PC-3 (cell line): Measurements from ENCODE around the gene EGFL7. TPM values are rescaled to one million over a fixed set of nuclear protein-coding genes. Genes with fewer than 3 reads are reported as not detected.

Experiments used
- ATAC-seq: fragments of 200-7000 bp; cut with Tn5 transposase; 2 replicates; pipeline ENCODE4 v1.9.1; 2020; ENCODE audit warnings: mild to moderate bottlenecking, moderate library complexity
- BruUV-seq: library from RNA; stranded (reverse); fragments of 400-500 nt; replicated peaks from 2 replicates; lab custom pipeline; 2021; lab: Mats Ljungman, UMichigan
- CTCF ChIA-PET: fragments of 300-600 bp; sonication (Branson Sonifier 250); formaldehyde crosslinking; loops from one replicate; lab custom pipeline; 2022; ENCODE audit warnings: antibody characterized with exemption; lab: Charles Lee
- POLR2A ChIA-PET: fragments of 300-600 bp; sonication (Branson Sonifier 250); formaldehyde crosslinking; loops from one replicate; lab custom pipeline; 2022; ENCODE audit warnings: antibody characterized with exemption; ENCODE audit not compliant: unreplicated experiment; lab: Charles Lee
- DNase-seq: peaks from one replicate; pipeline ENCODE4 v3.0.0-alpha.2; 2015
- H2AFZ ChIP-seq: fragments of 300-600 bp; sonication (generic); 2 replicates; pipeline ENCODE4 v1.6.0; 2016; ENCODE audit warnings: antibody characterized with exemption, low read length
- H3F3A ChIP-seq: fragments of 300-600 bp; sonication (generic); one replicate; pipeline ENCODE4 v1.6.0; 2017; ENCODE audit warnings: antibody characterized with exemption, low read length, control low read depth, mild to moderate bottlenecking; ENCODE audit not compliant: unreplicated experiment
- H3K27ac ChIP-seq: fragments of 300-600 bp; sonication (generic); 2 replicates; pipeline ENCODE4 v1.5.1; 2016; ENCODE audit warnings: mild to moderate bottlenecking, low read length
- H3K27me3 ChIP-seq: fragments of 300-600 bp; sonication (generic); 2 replicates; pipeline ENCODE4 v1.6.1; 2016; ENCODE audit warnings: low read length, mixed read lengths
- H3K36me3 ChIP-seq: fragments of 300-600 bp; sonication (generic); 2 replicates; pipeline ENCODE4 v1.6.1; 2016; ENCODE audit warnings: low read depth, mixed run types, low read length, mixed read lengths
- H3K4me1 ChIP-seq: fragments of 300-600 bp; sonication (generic); 2 replicates; pipeline ENCODE4 v1.5.1; 2016; ENCODE audit warnings: low read length; ENCODE audit not compliant: insufficient read depth
- H3K4me2 ChIP-seq: fragments of 300-600 bp; sonication (generic); 2 replicates; pipeline ENCODE4 v1.6.0; 2016; ENCODE audit warnings: low read length
- H3K4me3 ChIP-seq: fragments of 300-600 bp; sonication (generic); 2 replicates; pipeline ENCODE4 v1.5.1; 2016; ENCODE audit warnings: mild to moderate bottlenecking, low read length, mixed read lengths
- H3K79me2 ChIP-seq: fragments of 300-600 bp; sonication (generic); 2 replicates; pipeline ENCODE4 v1.6.1; 2017; ENCODE audit warnings: low read length, mixed read lengths
- H3K9ac ChIP-seq: fragments of 300-600 bp; sonication (generic); 2 replicates; pipeline ENCODE4 v1.6.0; 2016; ENCODE audit warnings: mild to moderate bottlenecking, low read length
- H3K9me2 ChIP-seq: fragments of 300-600 bp; sonication (generic); replicated peaks from 2 replicates; pipeline ENCODE4 v1.6.1; 2016; ENCODE audit warnings: mixed run types, low read length, mixed read lengths
- H3K9me3 ChIP-seq: fragments of 300-600 bp; sonication (generic); 2 replicates; pipeline ENCODE4 v1.6.1; 2016; ENCODE audit warnings: low read length, mixed read lengths
- H4K20me1 ChIP-seq: fragments of 300-600 bp; sonication (generic); 2 replicates; pipeline ENCODE4 v1.6.1; 2016; ENCODE audit warnings: low read length, mixed read lengths
- CTCF ChIP-seq: fragments of 300-600 bp; sonication (generic); conservative IDR thresholded peaks from 2 replicates; pipeline ENCODE4 v1.5.1; 2017; ENCODE audit warnings: antibody characterized with exemption, low read depth, mild to moderate bottlenecking, low read length
- EZH2 ChIP-seq: fragments of 300-600 bp; sonication (generic); IDR thresholded peaks from one replicate; pipeline ENCODE4 v1.6.1; 2017; ENCODE audit warnings: antibody characterized with exemption, mild to moderate bottlenecking, low read length; ENCODE audit not compliant: unreplicated experiment
- EZH2phosphoT487 ChIP-seq: fragments of 300-600 bp; sonication (generic); IDR thresholded peaks from 2 replicates; pipeline ENCODE4 v1.6.1; 2018; ENCODE audit warnings: mild to moderate bottlenecking, antibody characterized with exemption, low read length, borderline replicate concordance
- intact Hi-C: fragments of 100-400 bp; cut with micrococcal nuclease; formaldehyde crosslinking; loops from 2 replicates; pipeline ENCODE4 v1.9.0; 2023
- total RNA-seq: library from RNA; depleted of rRNA; stranded (reverse); fragments of >200 nt; gene quantifications from 2 replicates; pipeline ENCODE4 v1.2.3, GENCODE V29; 2014

Gene EGFL7
- total RNA-seq, 1 experiment from 2014 or later = 23.1 TPM

DNA sequence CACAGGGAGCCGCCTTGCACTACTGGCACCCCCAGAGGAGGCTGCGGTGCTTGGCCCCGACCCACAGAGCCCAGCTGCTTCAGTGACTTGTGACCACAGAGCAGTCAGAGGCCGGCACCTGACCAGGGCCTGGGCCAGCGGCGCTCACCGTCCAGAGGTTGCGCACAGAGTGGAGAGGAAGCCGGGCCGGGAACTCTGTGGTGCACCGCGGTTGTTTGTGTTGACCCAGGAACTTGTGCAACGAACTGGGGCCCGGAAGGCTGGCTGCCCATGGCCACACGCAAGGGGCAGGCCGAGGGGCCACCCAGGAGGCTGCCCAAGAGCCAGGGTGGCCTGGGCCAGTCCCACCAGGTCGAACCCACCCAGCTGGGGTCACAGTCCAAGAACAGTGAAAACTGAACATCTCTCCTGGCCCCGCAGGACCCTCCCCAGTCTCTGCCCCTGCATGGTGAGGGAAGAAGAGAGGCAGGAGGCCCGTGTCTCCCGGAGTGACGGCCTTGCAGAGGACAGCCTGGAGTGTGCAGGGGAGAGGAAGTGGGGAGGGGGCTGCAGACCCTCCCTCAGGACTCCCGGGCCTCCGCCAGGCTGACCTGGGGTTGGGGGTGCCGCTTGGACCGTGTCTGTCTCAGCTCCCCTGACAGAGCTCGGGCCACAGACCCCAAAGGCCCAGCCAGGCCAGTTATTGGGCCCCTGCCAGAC is 42.8 kb upstream of the EGFL7 start:
- no peaks in the 10 kb centered on the region for H4K20me1 ChIP-seq
- intact Hi-C loops = no loop called here
- no peak overlapping the region for H3K9ac ChIP-seq
- BruUV-seq = no TSS peak
- H2AFZ ChIP-seq = no peak overlapping the region
- no peaks in the 10 kb centered on the region for H3K9me3 ChIP-seq
- H3K9me2 ChIP-seq = no peaks in the 10 kb centered on the region
- DNase-seq (no peak), ATAC-seq (no peak)
- no peaks in the 10 kb centered on the region for H3K36me3 ChIP-seq
- TF ChIP-seq EZH2phosphoT487 (no peak), CTCF (no peak), EZH2 (no peak)
- H3K4me2 ChIP-seq = no peak overlapping the region
- no peaks in the 10 kb centered on the region for H3K79me2 ChIP-seq
- ChIA-PET CTCF (no interaction called here), POLR2A (no interaction called here)
- no peak overlapping the region for H3K27ac ChIP-seq
- H3K27me3 ChIP-seq = no peaks in the 10 kb centered on the region
- H3K4me1 ChIP-seq = no peaks in the 10 kb centered on the region
- H3F3A ChIP-seq = no peaks in the 10 kb centered on the region
- no peak overlapping the region for H3K4me3 ChIP-seq

DNA sequence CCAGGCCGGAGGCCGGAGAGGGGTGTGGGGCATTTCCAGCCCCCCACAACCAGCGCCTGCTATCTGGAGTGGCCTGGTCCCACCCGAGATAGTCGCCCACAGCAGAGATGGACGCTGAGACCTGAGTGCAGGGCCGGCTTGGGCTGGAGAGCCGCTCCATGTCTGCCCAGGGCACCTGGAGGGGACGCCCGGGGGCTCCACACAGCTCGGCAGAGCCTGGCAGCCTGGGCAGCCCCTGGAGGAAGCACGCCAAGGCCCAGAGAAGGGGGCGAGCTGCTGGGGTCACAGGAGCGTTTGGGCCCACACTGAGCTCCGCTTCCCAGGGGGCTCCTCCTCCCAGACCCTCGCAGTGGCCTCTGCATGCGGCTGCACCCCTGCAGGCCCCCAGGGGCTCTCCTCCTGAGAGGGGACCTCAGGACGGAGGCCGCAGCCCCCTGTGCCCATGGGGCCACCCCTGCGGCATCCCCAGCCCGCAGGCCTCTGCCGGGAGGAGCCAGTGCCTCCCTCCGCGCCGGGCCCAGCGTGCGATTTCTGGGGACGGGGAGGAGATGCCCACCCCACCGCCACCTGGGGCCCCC is 42.2 kb upstream of the EGFL7 start:
- H2AFZ ChIP-seq = no peak overlapping the region
- no peak for TF ChIP-seq EZH2phosphoT487
- TF ChIP-seq EZH2 = no peak
- no peak for TF ChIP-seq CTCF
- ChIA-PET POLR2A (no interaction called here), CTCF (no interaction called here)
- no peak overlapping the region for H3K4me3 ChIP-seq
- intact Hi-C loops = no loop called here
- no peaks in the 10 kb centered on the region for H3F3A ChIP-seq
- no peak overlapping the region for H3K27ac ChIP-seq
- ATAC-seq (no peak), DNase-seq (no peak)
- H3K36me3 ChIP-seq = no peaks in the 10 kb centered on the region
- no peaks in the 10 kb centered on the region for H3K9me3 ChIP-seq
- no peaks in the 10 kb centered on the region for H3K27me3 ChIP-seq
- H3K4me2 ChIP-seq = no peak overlapping the region
- no TSS peak for BruUV-seq
- no peaks in the 10 kb centered on the region for H4K20me1 ChIP-seq
- no peaks in the 10 kb centered on the region for H3K9me2 ChIP-seq
- H3K4me1 ChIP-seq = no peaks in the 10 kb centered on the region
- H3K79me2 ChIP-seq = no peaks in the 10 kb centered on the region
- no peak overlapping the region for H3K9ac ChIP-seq
